Stimulated activated CD4-positive, alpha-beta T cell treated with anti-CD3 and anti-CD28 coated beads, Interleukin-12 subunit alpha, Interleukin-12 subunit beta, amount 100 ng/mL, for 24 hours (primary cell): ENCODE measurements around the gene PLEKHG1.

ENCODE experiments used
- DNase-seq, 2 experiments: peaks; one replicate each; pipeline ENCODE4 v3.0.0-alpha.2; 2020; ENCODE audit warnings: low read depth in 2 of 2

PLEKHG1 gene

GRCh38 chr6:150619275-150619674 is 19.6 kb downstream of the PLEKHG1 start:
- DNase-seq = no peak

GRCh38 chr6:150620244-150620643 is 20.6 kb downstream of the PLEKHG1 start:
- no peak for DNase-seq

GRCh38 chr6:150620763-150621162 is 21.1 kb downstream of the PLEKHG1 start:
- DNase-seq = no peak

GRCh38 chr6:150622476-150622875 is 22.8 kb downstream of the PLEKHG1 start:
- no peak for DNase-seq

- DNase-seq = no peak
These were observed 23.5 kb downstream of the PLEKHG1 start for GRCh38 chr6:150622941-150623874.

GRCh38 chr6:150624191-150624590 is 24.5 kb downstream of the PLEKHG1 start:
- no peak for DNase-seq

GRCh38 chr6:150625927-150626326 is 26.2 kb downstream of the PLEKHG1 start:
- DNase-seq = no peak

GRCh38 chr6:150627154-150627553 is 27.5 kb downstream of the PLEKHG1 start:
- no peak for DNase-seq

GRCh38 chr6:150627585-150628025 is 27.9 kb downstream of the PLEKHG1 start:
- DNase-seq = no peak

- DNase-seq = no peak
These were observed 29.2 kb downstream of the PLEKHG1 start for GRCh38 chr6:150628908-150629307.

- DNase-seq = no peak
These were observed 31.7 kb downstream of the PLEKHG1 start for GRCh38 chr6:150631283-150631983.

GRCh38 chr6:150631984-150632642 is 32.4 kb downstream of the PLEKHG1 start:
- DNase-seq = no peak

- no peak for DNase-seq
These were observed 33.2 kb downstream of the PLEKHG1 start for GRCh38 chr6:150632785-150633485.

GRCh38 chr6:150633486-150633834 is 33.8 kb downstream of the PLEKHG1 start:
- DNase-seq = no peak

GRCh38 chr6:150634176-150634963 is 34.7 kb downstream of the PLEKHG1 start:
- DNase-seq = no peak

GRCh38 chr6:150634964-150635292 is 35.2 kb downstream of the PLEKHG1 start:
- DNase-seq = no peak

GRCh38 chr6:150635906-150636514 is 36.3 kb downstream of the PLEKHG1 start:
- DNase-seq = no peak

GRCh38 chr6:150636808-150637207 is 37.1 kb downstream of the PLEKHG1 start:
- DNase-seq = no peak

- no peak for DNase-seq
These were observed 37.6 kb downstream of the PLEKHG1 start for GRCh38 chr6:150637266-150637665.

- DNase-seq = no peak
These were observed 38.6 kb downstream of the PLEKHG1 start for GRCh38 chr6:150638267-150638666.

GRCh38 chr6:150638765-150639164 is 39.1 kb downstream of the PLEKHG1 start:
- DNase-seq = no peak
